Mucosa of rectum (tissue), 2 donors: ENCODE data around the gene SNX24.
"Not testable (repeated sequence)": the region's sequence is repeated elsewhere in the genome, so short reads cannot be mapped to it uniquely, and the experiment has no call there.

Source experiments
- H3K27ac ChIP-seq, 2 donors: one replicate each; pipeline ENCODE4 v1.7.0; 2013; ENCODE audit warnings: inconsistent platforms in 2 of 2, low read depth in 2 of 2, low read length in 2 of 2
- H3K27me3 ChIP-seq, 2 donors: one replicate each; pipeline ENCODE4 v1.7.0; 2013; ENCODE audit warnings: low read length in 2 of 2; ENCODE audit not compliant: control insufficient read depth in 2 of 2, insufficient read depth in 2 of 2
- H3K36me3 ChIP-seq, 2 donors: one replicate each; pipeline ENCODE4 v1.7.0; 2013; ENCODE audit warnings: low read length in 2 of 2; ENCODE audit not compliant: control insufficient read depth in 2 of 2, insufficient read depth in 2 of 2
- H3K4me1 ChIP-seq, 2 donors: one replicate each; pipeline ENCODE4 v1.7.0; 2013; ENCODE audit warnings: low read length in 2 of 2, mild to moderate bottlenecking in 1 of 2; ENCODE audit not compliant: control insufficient read depth in 2 of 2, insufficient read depth in 2 of 2
- H3K4me3 ChIP-seq, 2 donors: one replicate each; pipeline ENCODE4 v1.7.0; 2013; ENCODE audit warnings: low read length in 2 of 2
- H3K9ac ChIP-seq, 2 donors: one replicate each; pipeline ENCODE4 v1.7.0; 2013; ENCODE audit warnings: low read length in 2 of 2, low read depth in 1 of 2, mild to moderate bottlenecking in 1 of 2
- H3K9me3 ChIP-seq, 2 donors: one replicate each; pipeline ENCODE4 v1.7.0; 2013; ENCODE audit warnings: low read length in 2 of 2; ENCODE audit not compliant: control insufficient read depth in 2 of 2
- donor health status: healthy.
- donor health status: Normal muscosa, but diverticular disease.

SNX24 gene

GRCh38 chr5:122948319-122948718 lies 102.9 kb downstream of the SNX24 start:
- Histone ChIP-seq H3K4me1 (no peaks in the 10 kb centered on the region), H3K27me3 (no peaks in the 10 kb centered on the region), H3K9me3 (no peaks in the 10 kb centered on the region), H3K36me3 (no peaks in the 10 kb centered on the region), H3K4me3 (no peak overlapping the region), H3K27ac (no peak overlapping the region), H3K9ac (no peak overlapping the region)

GRCh38 chr5:122951658-122952057 lies 106.2 kb downstream of the SNX24 start:
- Histone ChIP-seq H3K9me3 (no peaks in the 10 kb centered on the region), H3K36me3 (no peaks in the 10 kb centered on the region), H3K27ac (no peak overlapping the region), H3K9ac (no peak overlapping the region), H3K4me3 (no peak overlapping the region), H3K27me3 (no peaks in the 10 kb centered on the region), H3K4me1 (no peaks in the 10 kb centered on the region)

- Histone ChIP-seq H3K4me1 (no peaks in the 10 kb centered on the region), H3K4me3 (no peak overlapping the region), H3K9me3 (no peaks in the 10 kb centered on the region), H3K9ac (no peak overlapping the region), H3K27me3 (no peaks in the 10 kb centered on the region), H3K27ac (no peak overlapping the region), H3K36me3 (no peaks in the 10 kb centered on the region)
Measured at GRCh38 chr5:122954719-122955118, 109.3 kb downstream of the SNX24 start.

GRCh38 chr5:122957457-122957856 lies 112.0 kb downstream of the SNX24 start:
- Histone ChIP-seq H3K27ac (no peak overlapping the region), H3K4me1 (no peaks in the 10 kb centered on the region), H3K4me3 (no peak overlapping the region), H3K36me3 (no peaks in the 10 kb centered on the region), H3K27me3 (no peaks in the 10 kb centered on the region), H3K9me3 (no peaks in the 10 kb centered on the region), H3K9ac (no peak overlapping the region)

GRCh38 chr5:122959740-122960445 lies 114.5 kb downstream of the SNX24 start:
- no peak overlapping the region for H3K27ac ChIP-seq
- no peaks in the 10 kb centered on the region for H3K36me3 ChIP-seq
- H3K4me1 ChIP-seq: no peaks in the 10 kb centered on the region
- H3K9ac ChIP-seq: no peak overlapping the region
- H3K9me3 ChIP-seq: no peaks in the 10 kb centered on the region
- H3K4me3 ChIP-seq: no peak overlapping the region
- no peaks in the 10 kb centered on the region for H3K27me3 ChIP-seq

GRCh38 chr5:122963305-122963704 lies 117.9 kb downstream of the SNX24 start:
- Histone ChIP-seq H3K9ac (no peak overlapping the region), H3K9me3 (no peaks in the 10 kb centered on the region), H3K4me1 (no peaks in the 10 kb centered on the region), H3K27ac (no peak overlapping the region), H3K4me3 (no peak overlapping the region), H3K27me3 (no peaks in the 10 kb centered on the region), H3K36me3 (no peaks in the 10 kb centered on the region)

GRCh38 chr5:122965111-122965510 lies 119.7 kb downstream of the SNX24 start:
- Histone ChIP-seq H3K9me3 (no peaks in the 10 kb centered on the region), H3K4me3 (no peak overlapping the region), H3K36me3 (no peaks in the 10 kb centered on the region), H3K27me3 (no peaks in the 10 kb centered on the region), H3K9ac (no peak overlapping the region), H3K27ac (no peak overlapping the region), H3K4me1 (no peaks in the 10 kb centered on the region)

GRCh38 chr5:122967085-122967484 lies 121.7 kb downstream of the SNX24 start:
- H3K27ac ChIP-seq: no peak overlapping the region
- no peaks in the 10 kb centered on the region for H3K36me3 ChIP-seq
- H3K9ac ChIP-seq: no peak overlapping the region
- no peaks in the 10 kb centered on the region for H3K4me1 ChIP-seq
- H3K27me3 ChIP-seq: no peaks in the 10 kb centered on the region
- H3K9me3 ChIP-seq: no peaks in the 10 kb centered on the region
- no peak overlapping the region for H3K4me3 ChIP-seq

- H3K9me3 ChIP-seq: no peaks in the 10 kb centered on the region
- no peak overlapping the region for H3K27ac ChIP-seq
Measured at GRCh38 chr5:122967625-122968024, 122.2 kb downstream of the SNX24 start.

GRCh38 chr5:122968056-122968455 lies 122.6 kb downstream of the SNX24 start:
- H3K4me1 ChIP-seq, H3K27me3 ChIP-seq, H3K27ac ChIP-seq, H3K36me3 ChIP-seq, H3K9ac ChIP-seq, H3K9me3 ChIP-seq, H3K4me3 ChIP-seq: not testable (repeated sequence)

More at GRCh38 chr5:122967625-122968024, 122.2 kb downstream of the SNX24 start:
- Histone ChIP-seq H3K36me3 (peaks cover 0 to 2% of the 10 kb centered on the region in 2 donors), H3K4me3 (no peak overlapping the region), H3K4me1 (no peaks in the 10 kb centered on the region), H3K27me3 (no peaks in the 10 kb centered on the region), H3K9ac (no peak overlapping the region)
